Calu3 (cell line): ENCODE results near the gene QRICH2. TPM values are rescaled to one million over a fixed set of nuclear protein-coding genes. Genes with fewer than 3 reads are reported as not detected.

Experiments used
- BruUV-seq: library from RNA; stranded (reverse); fragments of 400-500 nt; replicated peaks from 2 replicates; lab custom pipeline; 2021; lab: Mats Ljungman, UMichigan
- CTCF ChIA-PET: fragments of 300-600 bp; sonication (Branson Sonifier 250); formaldehyde crosslinking; loops from one replicate; lab custom pipeline; 2022; ENCODE audit warnings: antibody characterized with exemption; lab: Charles Lee
- DNase-seq: peaks from one replicate; pipeline ENCODE4 v3.0.0; 2022
- H3K27ac Mint-ChIP-seq: one replicate; pipeline ENCODE4 v1.8.0; 2022; ENCODE audit warnings: mixed read lengths; ENCODE audit not compliant: unreplicated experiment
- H3K27me3 Mint-ChIP-seq: one replicate; pipeline ENCODE4 v1.8.0; 2022; ENCODE audit warnings: mixed read lengths; ENCODE audit not compliant: unreplicated experiment
- H3K36me3 Mint-ChIP-seq: one replicate; pipeline ENCODE4 v1.8.0; 2022; ENCODE audit warnings: mild to moderate bottlenecking, moderate library complexity, mixed read lengths; ENCODE audit not compliant: insufficient read depth, unreplicated experiment
- H3K4me1 Mint-ChIP-seq: one replicate; pipeline ENCODE4 v1.8.0; 2022; ENCODE audit warnings: mild to moderate bottlenecking, low read depth, mixed read lengths; ENCODE audit not compliant: unreplicated experiment
- H3K4me3 Mint-ChIP-seq: one replicate; pipeline ENCODE4 v1.8.0; 2022; ENCODE audit warnings: mild to moderate bottlenecking, low read depth, moderate library complexity, mixed read lengths; ENCODE audit not compliant: unreplicated experiment
- H3K9me3 Mint-ChIP-seq: one replicate; pipeline ENCODE4 v1.8.0; 2022; ENCODE audit warnings: low read depth, mixed read lengths; ENCODE audit not compliant: unreplicated experiment
- CTCF ChIP-seq: fragments of 200-600 bp; IDR thresholded peaks from one replicate; pipeline ENCODE4 v1.8.0; 2022; ENCODE audit warnings: antibody characterized with exemption; ENCODE audit not compliant: unreplicated experiment
- intact Hi-C: fragments of 100-400 bp; cut with micrococcal nuclease; formaldehyde crosslinking; loops from one replicate; pipeline ENCODE4 v1.10.0; 2022; ENCODE audit not compliant: unreplicated experiment
- total RNA-seq: library from RNA; stranded (reverse); gene quantifications from 2 replicates; pipeline ENCODE4 v1.2.3, GENCODE V29; 2022

QRICH2 gene
- total RNA-seq, 1 experiment from 2014 or later: 3.0 TPM

- CTCF ChIA-PET: interaction anchor here (0.6 to 1.0 kb wide), 3 partner anchors 29 to 87 kb away, joined by 3 read pairs; no protein-coding TSS in a partner anchor
- no peaks in the 10 kb centered on the region for H3K9me3 Mint-ChIP-seq
These were observed 41.0 kb downstream of the QRICH2 start for GRCh38 chr17:76267051-76267576.

GRCh38 chr17:76266244-76266938 is 41.7 kb downstream of the QRICH2 start:
- CTCF ChIA-PET: interaction anchor here (0.6 to 1.0 kb wide), 3 partner anchors 28 to 86 kb away, joined by 3 read pairs; no protein-coding TSS in a partner anchor
- Mint-ChIP-seq H3K9me3 (no peaks in the 10 kb centered on the region), H3K4me1 (peaks cover 42% of the 10 kb centered on the region), H3K27ac (peak overlapping the region; percentile 72), H3K36me3 (peaks cover 81% of the 10 kb centered on the region), H3K27me3 (no peaks in the 10 kb centered on the region), H3K4me3 (peak overlapping the region; percentile 90)
- DNase-seq: no peak
- intact Hi-C loops: no loop called here
- no peak for TF ChIP-seq CTCF
- TSS peak; percentile 41 for BruUV-seq

More at GRCh38 chr17:76267051-76267576, 41.0 kb downstream of the QRICH2 start:
- H3K27ac Mint-ChIP-seq: peak overlapping the region; percentile 72
- no peaks in the 10 kb centered on the region for H3K27me3 Mint-ChIP-seq
- no TSS peak for BruUV-seq
- H3K4me3 Mint-ChIP-seq: peak overlapping the region; percentile 90
- intact Hi-C loops: no loop called here
- peaks cover 36% of the 10 kb centered on the region for H3K4me1 Mint-ChIP-seq
- peaks cover 86% of the 10 kb centered on the region for H3K36me3 Mint-ChIP-seq
- no peak for DNase-seq
- TF ChIP-seq CTCF: no peak

DNA sequence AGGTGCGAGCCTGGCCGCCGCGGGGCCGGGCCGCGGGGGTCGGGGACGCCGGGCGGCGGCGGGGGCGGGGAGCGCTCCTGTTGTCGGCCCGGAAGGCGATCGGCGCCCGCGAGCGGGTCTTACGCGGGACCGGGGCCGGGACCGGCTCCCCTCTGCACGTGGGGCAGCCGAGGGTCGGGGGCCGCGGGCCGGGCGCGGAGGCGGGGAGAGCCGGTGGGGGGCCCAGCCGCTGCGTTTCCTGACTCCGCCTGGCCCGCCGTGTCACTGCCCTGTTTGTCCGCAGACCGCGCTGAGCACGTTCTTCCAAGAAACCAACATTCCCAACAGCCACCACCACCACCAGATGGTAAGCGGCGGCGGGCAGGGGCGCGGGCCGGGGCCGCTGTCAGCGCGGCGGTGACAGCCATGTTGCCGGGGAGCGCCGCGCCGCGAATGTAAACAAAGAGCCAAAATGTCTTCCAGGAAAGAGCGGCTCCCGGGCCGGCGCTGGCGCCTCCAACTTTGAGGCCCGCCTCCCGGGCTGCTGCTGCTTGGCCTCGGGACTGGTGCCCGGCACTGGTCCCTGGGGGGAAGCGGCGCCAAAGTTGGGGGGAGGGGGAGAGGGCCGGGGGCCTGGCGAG is 42.3 kb downstream of the QRICH2 start:
- CTCF ChIA-PET: interaction anchor here (0.6 to 1.8 kb wide), 2 partner anchors 14 to 156 kb away, joined by 5 to 11 read pairs; no protein-coding TSS in a partner anchor
- peak overlapping the region; percentile 72 for H3K27ac Mint-ChIP-seq
- no peaks in the 10 kb centered on the region for H3K9me3 Mint-ChIP-seq
- intact Hi-C loops: no loop called here
- BruUV-seq: no TSS peak
- peaks cover 75% of the 10 kb centered on the region for H3K36me3 Mint-ChIP-seq
- peak overlapping the region; percentile 90 for H3K4me3 Mint-ChIP-seq
- no peaks in the 10 kb centered on the region for H3K27me3 Mint-ChIP-seq
- no peak for TF ChIP-seq CTCF
- peaks cover 47% of the 10 kb centered on the region for H3K4me1 Mint-ChIP-seq
- peak; percentile 64 for DNase-seq

GRCh38 chr17:76264755-76265623 is 43.1 kb downstream of the QRICH2 start, which contains the start of gene UBALD2:
UBALD2 (plus strand) TSS chr17:76265348; CDS start chr17:76265506, 158 bp downstream.
- CTCF ChIA-PET: interaction anchor here (0.6 to 1.8 kb wide), 5 partner anchors 15 to 417 kb away, joined by 3 to 11 read pairs (median 3); no protein-coding TSS in a partner anchor
- H3K27me3 Mint-ChIP-seq: no peaks in the 10 kb centered on the region
- TF ChIP-seq CTCF: no peak
- peak within 1 kb of the TSS; percentile 90 for H3K4me3 Mint-ChIP-seq
- peaks cover 75% of the 10 kb centered on the region for H3K36me3 Mint-ChIP-seq
- peaks cover 50% of the 10 kb centered on the region for H3K4me1 Mint-ChIP-seq
- intact Hi-C loops: no loop called here
- BruUV-seq: no TSS peak
- peak within 1 kb of the TSS; percentile 93 for H3K27ac Mint-ChIP-seq
- peak; percentile 99 for DNase-seq
- no peaks in the 10 kb centered on the region for H3K9me3 Mint-ChIP-seq
